ENCODE results near the gene PRKN. TPM values are rescaled to one million over a fixed set of nuclear protein-coding genes. Genes with fewer than 3 reads are reported as not detected.
"Not testable (repeated sequence)": the region's sequence is repeated elsewhere in the genome, so short reads cannot be mapped to it uniquely, and the experiment has no call there.

Gene PRKN
- total RNA-seq, 1 donor from 2014 or later, result 7.9 TPM

DNA sequence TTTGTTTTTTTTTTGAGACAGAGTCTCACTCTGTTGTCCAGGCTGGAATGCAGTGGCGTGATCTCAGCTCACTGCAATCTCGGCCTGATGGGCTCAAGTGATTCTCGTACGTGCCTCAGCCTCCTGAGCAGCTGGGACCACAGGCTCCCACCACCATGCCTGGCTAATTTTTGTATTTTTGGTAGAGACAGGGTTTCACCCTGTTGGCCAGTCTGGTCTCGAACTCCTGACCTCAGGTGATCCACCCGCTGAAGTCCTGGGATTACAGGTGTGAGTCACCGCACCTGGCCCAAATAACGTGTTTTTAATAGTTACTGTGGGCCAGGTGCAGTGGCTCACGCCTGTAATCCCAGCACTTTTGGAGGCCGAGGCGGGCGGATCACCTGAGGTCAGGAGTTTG lies 876.1 kb downstream of the PRKN start:
- DNase-seq (ENCODE audit: low spot score), result not testable (repeated sequence)

DNA sequence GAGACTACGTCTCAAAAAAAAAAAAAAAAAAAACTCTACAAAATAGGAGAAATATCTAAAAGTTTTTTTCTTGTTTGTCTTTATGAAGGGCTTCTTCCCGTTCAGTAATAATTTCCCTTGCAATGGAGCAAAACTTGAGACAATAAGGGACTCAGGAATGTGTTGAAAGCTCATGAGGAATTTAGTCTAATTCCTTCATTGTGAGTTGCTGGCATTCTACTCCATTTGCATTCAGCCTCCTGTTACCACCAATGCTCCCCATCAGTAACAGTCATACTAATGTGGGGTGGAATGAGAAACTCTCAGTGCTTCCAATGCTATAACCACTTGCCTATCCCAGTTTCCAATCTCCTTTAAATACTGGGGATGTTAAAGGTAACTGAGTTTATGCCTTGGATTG lies 877.0 kb downstream of the PRKN start:
- DNase-seq (ENCODE audit: low spot score), result no peak

GRCh38 chr6:161847628-161848027 lies 879.9 kb downstream of the PRKN start:
- no peak for DNase-seq (ENCODE audit: low spot score)

DNA sequence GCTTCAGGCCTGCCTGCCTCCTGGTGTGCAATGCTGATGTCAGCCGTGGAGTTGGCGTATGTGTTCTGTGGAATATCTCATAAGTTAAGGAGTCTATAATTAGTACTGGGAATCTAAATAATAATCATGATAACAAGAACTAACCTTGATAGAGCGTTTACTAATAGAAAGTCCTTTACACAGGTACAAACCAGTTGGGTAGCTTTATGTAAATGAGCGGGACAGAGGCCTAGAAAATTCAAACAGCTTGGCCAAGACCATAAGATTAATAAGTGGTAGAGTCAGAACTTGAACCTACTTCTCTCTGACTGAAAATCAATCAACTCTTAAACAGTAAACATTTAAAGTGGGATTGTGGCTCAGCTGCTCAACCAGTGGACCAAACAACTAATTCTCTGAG lies 882.8 kb downstream of the PRKN start:
- no peak for DNase-seq (ENCODE audit: low spot score)

- DNase-seq (ENCODE audit: low spot score), result no peak
Observed at GRCh38 chr6:161843066-161843465, 884.5 kb downstream of the PRKN start.

DNA sequence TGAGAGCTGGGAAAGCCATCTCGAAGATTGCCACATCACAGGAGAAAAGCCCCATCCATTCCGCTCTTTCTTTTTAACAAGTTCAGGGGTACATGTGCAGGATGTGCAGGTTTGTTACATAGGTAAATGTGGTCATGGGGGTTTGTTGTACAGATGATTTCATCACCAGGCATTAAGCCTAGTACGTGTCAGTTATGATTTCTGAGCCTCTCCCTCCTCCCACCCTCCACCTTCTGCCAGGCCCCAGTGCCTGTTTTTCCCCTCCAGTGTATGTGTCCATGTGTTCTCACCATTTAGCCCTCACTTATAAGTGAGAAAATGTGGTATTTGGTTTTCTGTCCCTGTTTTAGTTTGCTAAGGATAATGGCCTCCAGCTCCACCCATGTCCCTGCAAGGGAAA lies 887.2 kb downstream of the PRKN start:
- DNase-seq (ENCODE audit: low spot score), result no peak

DNA sequence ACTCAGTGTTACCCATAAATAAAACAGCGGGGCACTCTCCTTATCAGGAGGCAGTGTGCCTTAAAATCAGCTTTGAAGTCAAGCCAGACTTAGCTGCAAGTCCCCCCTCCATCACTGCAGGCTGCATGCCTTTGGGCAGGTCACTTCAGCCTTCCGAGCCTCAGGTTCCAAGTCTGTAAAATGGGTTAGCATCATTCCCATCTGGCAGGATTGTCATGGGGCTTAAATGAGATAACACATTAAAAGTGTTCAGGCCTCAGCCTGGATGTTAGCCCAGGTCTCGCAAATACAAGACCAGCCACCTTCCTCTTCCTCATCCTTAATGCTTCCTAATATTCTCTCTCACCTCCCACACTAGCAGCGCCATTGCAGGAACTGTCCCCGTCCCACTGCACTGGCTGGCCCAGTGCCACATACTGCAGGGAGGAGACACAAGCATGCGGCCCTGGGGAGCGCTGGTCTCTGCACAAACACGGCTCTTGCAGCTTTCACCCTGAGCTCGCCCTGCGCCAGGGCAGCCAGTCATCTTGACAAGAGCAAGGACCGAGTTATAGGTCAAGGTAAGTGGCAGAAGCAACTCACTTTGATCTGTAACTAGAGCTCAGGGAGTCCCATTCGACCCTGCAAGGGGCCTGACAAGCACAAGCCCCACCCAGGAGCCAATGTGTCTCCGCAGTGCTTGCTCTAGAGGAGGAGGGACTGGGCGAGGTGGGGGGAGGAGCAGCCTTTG lies 889.1 kb downstream of the PRKN start:
- DNase-seq (ENCODE audit: low spot score), result no peak

GRCh38 chr6:161837854-161838253 lies 889.7 kb downstream of the PRKN start:
- no peak for DNase-seq (ENCODE audit: low spot score)

- DNase-seq (ENCODE audit: low spot score), result no peak
Observed at GRCh38 chr6:161837449-161837735, 890.2 kb downstream of the PRKN start.

- DNase-seq (ENCODE audit: low spot score), result peak; percentile 40
Observed at GRCh38 chr6:161836643-161837448, 890.7 kb downstream of the PRKN start.

DNA sequence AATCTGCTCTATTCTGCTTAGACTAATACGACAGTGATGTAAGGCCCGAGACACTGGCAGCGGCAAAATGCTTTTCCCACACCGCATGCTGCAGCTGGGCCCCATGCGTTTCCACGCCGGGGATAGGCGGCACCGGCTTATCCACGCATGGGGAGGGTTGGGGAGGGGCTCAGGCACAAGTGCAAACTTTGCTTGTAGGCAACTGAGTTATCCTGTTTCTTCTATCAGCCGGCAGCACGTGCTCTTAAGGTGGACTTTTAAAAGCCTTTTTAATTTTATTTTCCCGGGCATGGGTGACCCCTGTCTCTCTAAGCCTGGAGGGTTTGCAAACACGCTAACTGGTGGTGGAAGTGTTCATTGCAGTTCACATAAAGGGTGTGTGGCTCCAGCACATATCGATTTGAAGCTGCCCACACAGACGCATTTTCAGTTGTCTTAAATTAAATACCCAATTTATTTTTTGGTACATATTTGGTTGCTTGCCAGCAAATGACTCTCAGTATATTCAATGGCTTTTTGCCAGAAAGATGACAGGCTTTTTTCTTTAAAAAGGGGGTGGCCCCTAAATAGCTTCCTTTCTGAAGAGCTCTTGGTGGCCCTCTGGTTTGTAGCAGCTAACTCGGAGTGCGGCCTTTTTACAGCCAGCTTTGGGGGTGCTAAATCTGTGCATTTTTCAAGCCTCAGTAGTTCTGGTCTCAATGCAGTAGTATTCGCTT lies 891.9 kb downstream of the PRKN start:
- peak; percentile 23 for DNase-seq (ENCODE audit: low spot score)

- DNase-seq (ENCODE audit: low spot score), result no peak
Observed at GRCh38 chr6:161834426-161834825, 893.1 kb downstream of the PRKN start.

DNA sequence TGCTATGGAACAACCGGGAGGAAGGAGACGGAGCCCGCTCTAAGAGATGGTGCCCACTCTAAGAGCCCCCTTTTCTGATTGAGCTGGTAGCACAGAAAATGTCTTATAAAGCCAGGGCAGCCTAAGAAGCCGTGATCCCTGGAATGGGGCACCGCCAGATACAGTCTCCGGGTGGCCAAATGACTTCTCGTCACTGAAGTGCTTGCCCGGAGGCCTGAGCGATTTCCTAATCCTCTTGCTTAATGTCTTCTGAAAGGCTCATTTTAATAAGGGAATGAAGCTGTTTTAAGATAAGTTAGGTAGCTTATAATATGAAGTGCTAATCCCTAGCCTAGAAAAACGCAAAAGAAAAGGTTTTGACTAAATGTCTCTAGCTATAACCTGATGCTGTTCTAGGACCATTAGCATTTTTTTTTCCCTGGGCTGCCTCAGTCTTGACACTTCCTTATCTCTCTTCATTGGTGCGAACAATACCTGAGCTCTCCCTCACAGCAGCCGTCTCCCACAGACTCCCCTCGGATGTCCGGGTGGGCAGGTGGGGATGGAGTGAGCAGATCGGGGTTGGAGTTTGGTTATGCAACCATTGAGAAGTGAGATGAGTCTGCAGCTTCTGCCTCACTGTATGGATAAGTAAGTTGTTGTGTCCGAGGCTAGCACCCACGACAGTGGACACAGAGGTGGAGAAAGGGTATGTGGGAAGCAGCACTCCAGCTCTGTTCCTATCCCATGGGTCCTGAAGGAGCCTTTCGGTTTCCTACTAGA lies 894.3 kb downstream of the PRKN start:
- no peak for DNase-seq (ENCODE audit: low spot score)

- no peak for DNase-seq (ENCODE audit: low spot score)
Observed at GRCh38 chr6:161832622-161833021, 894.9 kb downstream of the PRKN start.

DNA sequence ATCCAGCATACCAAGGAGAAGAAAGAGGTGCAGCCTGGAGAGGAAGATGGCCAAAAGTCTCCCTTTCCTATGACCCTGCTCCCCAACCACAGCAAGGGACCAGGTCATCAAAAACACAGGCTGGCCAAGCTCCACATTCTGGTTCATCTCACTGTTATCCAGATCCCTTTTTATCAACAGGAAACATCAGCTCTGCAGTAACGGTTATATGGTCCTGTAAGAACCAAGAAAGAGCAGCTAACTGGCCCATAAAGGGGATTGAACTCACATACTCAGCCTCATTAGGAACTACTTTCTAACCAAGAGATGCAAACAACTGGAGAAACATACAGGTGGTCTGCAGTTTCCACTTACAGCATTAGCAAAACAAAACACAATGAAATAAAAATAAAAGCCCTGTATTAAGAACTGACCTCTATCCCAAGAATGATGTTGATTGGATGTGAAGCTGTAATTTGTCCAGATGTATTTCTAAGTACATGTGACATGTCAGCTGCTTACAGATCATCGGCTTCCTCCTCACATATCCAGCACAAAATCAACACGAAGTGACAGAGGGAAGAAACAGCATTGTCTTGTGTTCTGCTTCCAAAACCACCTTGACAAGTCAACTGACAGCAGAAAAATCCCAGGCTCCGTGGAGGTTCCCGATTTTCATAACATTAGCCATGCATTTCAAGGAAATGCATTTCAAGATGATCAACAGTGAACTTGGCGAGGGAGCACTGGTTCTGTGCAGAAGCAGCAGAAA lies 896.5 kb downstream of the PRKN start:
- no peak for DNase-seq (ENCODE audit: low spot score)

GRCh38 chr6:161829291-161829729 lies 898.3 kb downstream of the PRKN start:
- no peak for DNase-seq (ENCODE audit: low spot score)

GRCh38 chr6:161828355-161828754 lies 899.2 kb downstream of the PRKN start:
- no peak for DNase-seq (ENCODE audit: low spot score)

GRCh38 chr6:161826512-161826911 lies 901.1 kb downstream of the PRKN start:
- DNase-seq (ENCODE audit: low spot score), result no peak

GRCh38 chr6:161822204-161822603 lies 905.4 kb downstream of the PRKN start:
- DNase-seq (ENCODE audit: low spot score), result not testable (repeated sequence)

GRCh38 chr6:161817881-161818280 lies 909.7 kb downstream of the PRKN start:
- no peak for DNase-seq (ENCODE audit: low spot score)

GRCh38 chr6:161815965-161816364 lies 911.6 kb downstream of the PRKN start:
- DNase-seq (ENCODE audit: low spot score), result no peak
